HG03571 (cell line): ENCODE measurements around the gene SSH3.

Experiments
- ATAC-seq: cut with Tn5 transposase; IDR thresholded peaks from one replicate; pipeline ENCODE4 v1.9.1; 2021; ENCODE audit not compliant: unreplicated experiment

The SSH3 gene

GRCh38 chr11:67279589-67280340, 23.6 kb upstream of the SSH3 start:
- ATAC-seq = no peak

GRCh38 chr11:67280341-67280787, 23.0 kb upstream of the SSH3 start:
- ATAC-seq = no peak

GRCh38 chr11:67280788-67281551, 22.4 kb upstream of the SSH3 start:
- ATAC-seq = no peak

- no peak for ATAC-seq
These were observed 21.7 kb upstream of the SSH3 start for GRCh38 chr11:67281552-67282150.

- ATAC-seq = no peak
These were observed 21.0 kb upstream of the SSH3 start for GRCh38 chr11:67282155-67282875.

GRCh38 chr11:67282876-67283371, 20.4 kb upstream of the SSH3 start:
- no peak for ATAC-seq

- no peak for ATAC-seq
These were observed 19.8 kb upstream of the SSH3 start for GRCh38 chr11:67283481-67283963.

- ATAC-seq = no peak
These were observed 18.4 kb upstream of the SSH3 start for GRCh38 chr11:67284811-67285540.

GRCh38 chr11:67285541-67286498, 17.5 kb upstream of the SSH3 start:
- no peak for ATAC-seq

GRCh38 chr11:67286621-67287333, 16.6 kb upstream of the SSH3 start:
- no peak for ATAC-seq

GRCh38 chr11:67287355-67288197, 15.8 kb upstream of the SSH3 start:
- ATAC-seq = no peak

GRCh38 chr11:67288198-67288451, 15.2 kb upstream of the SSH3 start:
- no peak for ATAC-seq

- peak; percentile 44 for ATAC-seq
These were observed 14.7 kb upstream of the SSH3 start for GRCh38 chr11:67288452-67289225.

GRCh38 chr11:67289226-67289650, 14.1 kb upstream of the SSH3 start, which contains the start of gene ANKRD13D:
TSS of gene ANKRD13D (plus strand) at chr11:67289303. CDS start at chr11:67289461, 158 bp downstream.
- no peak for ATAC-seq

GRCh38 chr11:67289651-67290479, 13.5 kb upstream of the SSH3 start:
- ATAC-seq = no peak

GRCh38 chr11:67290801-67291200, 12.5 kb upstream of the SSH3 start:
- no peak for ATAC-seq
